Measurements from ENCODE around the gene PSORS1C1.

GRCh38 chr6:31115941-31116560, 1.5 kb downstream of the PSORS1C1 start:
- TF ChIP-seq CTCF (IDR thresholded peaks at IDR 0.05) (no peak), MAX (IDR thresholded peaks at IDR 0.05; ENCODE audit: low read depth) (no peak), REST (IDR thresholded peaks at IDR 0.05; ENCODE audit: low read depth, low read length) (no peak), USF1 (IDR thresholded peaks at IDR 0.05; ENCODE audit: borderline replicate concordance, low read depth) (no peak), YY1 (IDR thresholded peaks at IDR 0.05; ENCODE audit: low read depth) (no peak), SMC3 (IDR thresholded peaks at IDR 0.05; ENCODE audit: low read depth, low read length) (no peak), NRF1 (IDR thresholded peaks at IDR 0.05; ENCODE audit: low read depth, low read length) (no peak), SIN3A (IDR thresholded peaks at IDR 0.05; ENCODE audit: borderline replicate concordance, low read depth, low read length) (no peak), TAF1 (IDR thresholded peaks at IDR 0.05; ENCODE audit: borderline replicate concordance, low read depth, low read length) (no peak), RXRA (IDR thresholded peaks at IDR 0.05; ENCODE audit: borderline replicate concordance, low read depth) (no peak), FOXJ3 (CRISPR knock-in tag; IDR thresholded peaks at IDR 0.05) (no peak)
